Measurements from ENCODE around the gene GRIN3A.

- TF ChIP-seq CTCF (conservative IDR thresholded peaks at IDR 0.05; ENCODE audit: low read depth, low read length) = no peak
- TF ChIP-seq POLR2A (IDR thresholded peaks at IDR 0.05; ENCODE audit: low read depth, low read length) = no peak
- no peak for TF ChIP-seq MAFK (IDR thresholded peaks at IDR 0.05; ENCODE audit: low read depth, low read length)
- TF ChIP-seq RFX5 (IDR thresholded peaks at IDR 0.05; ENCODE audit: low read depth, low read length) = no peak
- no peak for TF ChIP-seq SMC3 (IDR thresholded peaks at IDR 0.05; ENCODE audit: low read depth, low read length)
- TF ChIP-seq MXI1 (IDR thresholded peaks at IDR 0.05; ENCODE audit: borderline replicate concordance, low read depth, low read length) = 0 out of 2 replicates have a peak, but pooled peaks have one; percentile 20
- TF ChIP-seq BHLHE40 (IDR thresholded peaks at IDR 0.05; ENCODE audit: low read depth, low read length) = no peak
- TF ChIP-seq CEBPB (IDR thresholded peaks at IDR 0.05; ENCODE audit: low read depth, low read length) = no peak
These were observed 201.5 kb downstream of the GRIN3A start for GRCh38 chr9:101536938-101537337.
